HepG2 (cell line): ENCODE measurements around the gene PPP1R12B. TPM values are rescaled to one million over a fixed set of nuclear protein-coding genes. Genes with fewer than 3 reads are reported as not detected.
A peak's percentile ranks its signal among the peaks of the same experiment; 100 is the strongest.

Experiments used
- ATAC-seq: fragments of 200-7000 bp; cut with Tn5 transposase; 3 replicates; pipeline ENCODE4 v1.9.1; 2020; ENCODE audit warnings: mild to moderate bottlenecking, moderate library complexity
- BruUV-seq: library from RNA; stranded (reverse); fragments of 400-500 nt; replicated peaks from 2 replicates; lab custom pipeline; 2021; lab: Mats Ljungman, UMichigan
- CTCF ChIA-PET: fragments of 300-600 bp; formaldehyde crosslinking; extraction: SDS; loops from one replicate; lab custom pipeline; 2021; ENCODE audit warnings: low total read pairs, inconsistent platforms, low intra/inter-chr PET ratio; lab: Yijun Ruan, JAX
- POLR2A ChIA-PET: fragments of 350-600 bp; sonication (Branson Sonifier 250); formaldehyde crosslinking; loops from one replicate; lab custom pipeline; 2020; ENCODE audit warnings: antibody characterized with exemption, inconsistent platforms; lab: Yijun Ruan, JAX
- DNase-seq: peaks from one replicate; pipeline ENCODE4 v3.0.0-alpha.2; 2015; ENCODE audit warnings: low spot score
- FAIRE-seq: peaks from 3 replicates; lab custom pipeline; 2011; peaks lifted over from hg19 to GRCh38; lab: Jason Lieb, UNC
- H2AFZ ChIP-seq: one replicate; pipeline ENCODE4 v1.6.1; 2011; ENCODE audit warnings: low read length, inconsistent platforms
- H3K27ac ChIP-seq: fragments of 300-600 bp; 3 replicates; pipeline ENCODE4 v1.8.0; 2011; ENCODE audit warnings: mixed run types, mild to moderate bottlenecking, mixed read lengths, low read length, inconsistent platforms; ENCODE audit not compliant: insufficient read depth; ENCODE audit errors: extremely low read length
- H3K27me3 ChIP-seq, 2 experiments: fragments of 200-600 bp in 1 of 2; 2 replicates in 1 of 2; 3 replicates in 1 of 2; pipeline versions ENCODE4 v1.6.0 to v1.8.0; 2011; ENCODE audit warnings: low read length in 2 of 2, mild to moderate bottlenecking in 2 of 2, moderate library complexity in 2 of 2, inconsistent platforms in 1 of 2; ENCODE audit not compliant: insufficient read depth in 2 of 2, control insufficient read depth in 1 of 2
- H3K36me3 ChIP-seq, 2 experiments: fragments of 200-600 bp in 1 of 2; replicated peaks in 1 of 2; 2 replicates in 1 of 2; 3 replicates in 1 of 2; pipeline versions ENCODE4 v1.5.1 to v1.8.0; 2011; ENCODE audit warnings: low read length in 2 of 2, inconsistent platforms in 1 of 2; ENCODE audit not compliant: insufficient read depth in 2 of 2, control insufficient read depth in 1 of 2
- H3K4me1 ChIP-seq: 2 replicates; pipeline ENCODE4 v1.5.1; 2012; ENCODE audit warnings: low read length, inconsistent platforms; ENCODE audit not compliant: insufficient read depth
- H3K4me2 ChIP-seq: 2 replicates; pipeline ENCODE4 v1.6.0; 2011; ENCODE audit warnings: low read depth, low read length, inconsistent platforms
- H3K4me3 ChIP-seq, 3 experiments: fragments of 200-600 bp in 1 of 3; sonication (generic), shearing (Covaris generic) in 1 of 3; replicated peaks in 1 of 3; 2 replicates each; pipeline ENCODE4 v1.5.1; 2011 to 2016; ENCODE audit warnings: low read length in 3 of 3, inconsistent platforms in 2 of 3, low read depth in 2 of 3, mild to moderate bottlenecking in 2 of 3, control low read depth in 1 of 3, mixed read lengths in 1 of 3; ENCODE audit not compliant: insufficient read depth in 1 of 3
- H3K79me2 ChIP-seq: one replicate; pipeline ENCODE4 v1.6.1; 2011; ENCODE audit warnings: low read length, inconsistent platforms; ENCODE audit not compliant: insufficient read depth
- H3K9ac ChIP-seq: 2 replicates; pipeline ENCODE4 v1.6.0; 2011; ENCODE audit warnings: mild to moderate bottlenecking, low read depth, low read length, inconsistent platforms; ENCODE audit not compliant: insufficient read depth
- H3K9me3 ChIP-seq: 2 replicates; pipeline ENCODE4 v1.5.1; 2012; ENCODE audit warnings: mild to moderate bottlenecking, low read length
- H4K20me1 ChIP-seq: 2 replicates; pipeline ENCODE4 v1.6.0; 2011; ENCODE audit warnings: inconsistent platforms, mild to moderate bottlenecking, low read length, moderate library complexity; ENCODE audit not compliant: insufficient read depth
- CREB1 ChIP-seq, 2 experiments: fragments of 450-650 bp in 1 of 2; IDR thresholded peaks; 2 replicates each; pipeline ENCODE4 v1.6.1; 2016 to 2017; ENCODE audit warnings: control low read depth in 1 of 2, mild to moderate bottlenecking in 1 of 2, missing compliant biosample characterization in 1 of 2, missing genetic modification characterization in 1 of 2
- FOSL2 ChIP-seq: sonication (generic); formaldehyde crosslinking; IDR thresholded peaks from 2 replicates; pipeline ENCODE4 v1.4.0; 2020; ENCODE audit warnings: missing genetic modification reagents
- PAWR ChIP-seq: sonication (generic); formaldehyde crosslinking; IDR thresholded peaks from 2 replicates; pipeline ENCODE4 v1.4.0; 2020; ENCODE audit warnings: missing genetic modification reagents, mild to moderate bottlenecking, borderline replicate concordance
- RFX1 ChIP-seq: fragments of 450-650 bp; IDR thresholded peaks from 2 replicates; pipeline ENCODE4 v1.6.1; 2017
- RFX3 ChIP-seq: IDR thresholded peaks from 2 replicates; pipeline ENCODE4 v1.6.1; 2016; ENCODE audit warnings: missing biosample characterization, missing genetic modification reagents
- SIN3A ChIP-seq: IDR thresholded peaks from 2 replicates; pipeline ENCODE4 v1.6.1; 2011; ENCODE audit warnings: low read depth, mild to moderate bottlenecking, control low read depth, low read length, borderline replicate concordance
- TFDP1 ChIP-seq: IDR thresholded peaks from 2 replicates; pipeline ENCODE4 v1.6.1; 2016; ENCODE audit warnings: missing compliant biosample characterization, missing genetic modification reagents, borderline replicate concordance
- ZNF276 ChIP-seq: sonication (generic); formaldehyde crosslinking; IDR thresholded peaks from 2 replicates; pipeline ENCODE4 v1.4.0; 2020; ENCODE audit warnings: mild to moderate bottlenecking, low read depth, missing genetic modification reagents
- ZNF761 ChIP-seq: sonication (generic); formaldehyde crosslinking; conservative IDR thresholded peaks from 2 replicates; pipeline ENCODE4 v1.4.0; 2020; ENCODE audit warnings: mild to moderate bottlenecking, missing genetic modification reagents
- ZSCAN22 ChIP-seq: sonication (generic); formaldehyde crosslinking; IDR thresholded peaks from 2 replicates; pipeline ENCODE4 v1.4.0; 2020; ENCODE audit warnings: mild to moderate bottlenecking, missing genetic modification reagents
- WGBS: methylation state at CpG from one replicate; pipeline ENCODE4 v1.1.6; 2017; ENCODE audit warnings: low lambda C conversion rate; 5-methylcytosine and 5-hydroxymethylcytosine counted together
- in situ Hi-C: cut with HindIII; loops from 2 replicates; pipeline ENCODE4 v1.10.0; 2017; ENCODE audit warnings: low pct_unique_long_range_greater_than_20kb; ENCODE audit not compliant: extremely low pct_ligation_motif_present
- intact Hi-C: fragments of 100-400 bp; cut with micrococcal nuclease; formaldehyde crosslinking; loops from one replicate; pipeline ENCODE4 v1.10.0; 2022; ENCODE audit not compliant: unreplicated experiment
- polyA plus RNA-seq, 8 experiments: library from polyadenylated mRNA; depleted of rRNA in 3 of 8; stranded (reverse) in 7 of 8; unstranded in 1 of 8; fragments of >200 nt; fragmentation: Illumina TruSeq in 4 of 8; extraction: Trizol in 4 of 8; gene quantifications; 2 replicates each; pipeline versions ENCODE4 v1.2.1 to v1.2.3, GENCODE V29; 2011 to 2016; ENCODE audit warnings: low read depth in 4 of 8, missing spikeins in 1 of 8, mixed read lengths in 1 of 8; ENCODE audit not compliant: insufficient read depth in 1 of 8
- total RNA-seq, 5 experiments: library from RNA; depleted of rRNA; stranded (reverse); fragments of >200 nt; fragmentation: Illumina TruSeq; extraction: Trizol; gene quantifications; 2 replicates each; pipeline ENCODE4 v1.2.3, GENCODE V29; 2016; ENCODE audit warnings: low read depth in 1 of 5
- TF ChIP-seq, protein P1 (sequence below), 2 experiments: sonication (generic) in 1 of 2; formaldehyde crosslinking in 1 of 2; IDR thresholded peaks; 2 replicates each; pipeline versions ENCODE4 v1.5.1 to v1.6.1; 2011 to 2020; ENCODE audit warnings: borderline replicate concordance in 1 of 2, low read depth in 1 of 2, low read length in 1 of 2, mild to moderate bottlenecking in 1 of 2, missing genetic modification reagents in 1 of 2, moderate library complexity in 1 of 2

The PPP1R12B gene
- total and polyA plus RNA-seq, 2 of the 13 experiments (the other 11 are each of a cell fraction or from before 2014, with no cell fraction given): 12.0 to 13.6 TPM

DNA sequence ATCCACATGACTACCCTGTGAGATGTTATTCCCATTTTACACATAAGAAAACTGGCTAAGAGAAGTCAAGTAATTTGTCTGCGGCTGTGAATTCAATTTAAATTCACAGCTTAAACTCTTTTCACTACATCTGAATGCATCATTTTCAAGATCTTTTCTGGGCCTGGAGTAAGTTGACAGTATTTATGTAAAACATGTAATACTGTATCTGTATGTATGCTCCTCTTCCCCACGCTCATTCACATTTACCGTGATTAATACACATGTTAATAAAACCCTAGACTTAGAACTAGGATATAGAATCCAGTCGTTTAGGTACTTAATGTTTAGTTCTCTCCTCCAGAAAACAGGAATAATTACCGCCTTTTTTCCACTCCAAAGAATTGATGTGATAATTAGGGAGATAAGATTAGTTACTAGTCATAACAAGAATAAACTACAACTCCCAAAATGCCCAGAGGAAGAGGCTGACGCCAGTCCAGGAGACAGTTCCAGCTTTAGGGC, 442 bp upstream of the PPP1R12B start (continued):
- TF ChIP-seq, protein P1, sequence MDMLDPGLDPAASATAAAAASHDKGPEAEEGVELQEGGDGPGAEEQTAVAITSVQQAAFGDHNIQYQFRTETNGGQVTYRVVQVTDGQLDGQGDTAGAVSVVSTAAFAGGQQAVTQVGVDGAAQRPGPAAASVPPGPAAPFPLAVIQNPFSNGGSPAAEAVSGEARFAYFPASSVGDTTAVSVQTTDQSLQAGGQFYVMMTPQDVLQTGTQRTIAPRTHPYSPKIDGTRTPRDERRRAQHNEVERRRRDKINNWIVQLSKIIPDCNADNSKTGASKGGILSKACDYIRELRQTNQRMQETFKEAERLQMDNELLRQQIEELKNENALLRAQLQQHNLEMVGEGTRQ (IDR thresholded peaks at IDR 0.05; ENCODE audit: low read depth, low read length): no peak
- TF ChIP-seq, protein P1 (CRISPR knock-in tag; IDR thresholded peaks at IDR 0.05; ENCODE audit: borderline replicate concordance): no peak

DNA sequence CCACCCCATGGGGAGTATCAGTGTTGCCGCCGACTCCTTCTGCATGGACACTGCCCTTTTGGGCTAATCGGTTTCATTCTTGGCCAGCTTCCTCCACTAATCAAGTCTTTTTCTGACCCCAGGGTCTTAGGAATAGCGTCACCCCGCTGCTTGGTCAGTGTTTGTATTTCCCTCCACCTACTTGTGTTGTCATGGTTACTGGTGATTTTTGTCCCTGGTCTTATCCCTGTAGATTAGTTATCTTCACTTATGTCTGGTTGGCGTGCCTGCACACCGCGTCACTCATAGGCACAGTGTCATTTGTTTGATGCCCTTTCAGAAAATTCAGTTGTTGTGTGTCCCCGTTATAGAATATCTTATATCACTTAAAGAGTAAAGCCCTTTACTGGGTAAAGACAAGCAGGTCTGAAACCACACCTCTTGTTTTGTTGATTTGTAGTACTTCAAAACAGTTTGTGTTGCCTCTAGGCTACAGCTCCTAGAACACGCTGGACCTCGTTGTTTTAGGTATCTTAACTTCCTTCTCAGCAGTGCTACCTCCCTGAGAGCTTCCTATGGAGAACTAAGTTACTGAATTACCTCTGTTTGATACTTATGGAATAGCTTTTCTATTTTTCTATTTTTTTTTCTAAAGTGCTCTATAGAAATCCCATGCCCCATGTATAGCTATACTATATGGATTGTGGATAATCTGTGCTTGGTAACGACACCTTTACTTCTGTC, 868 bp downstream of the PPP1R12B start:
- no peaks in the 10 kb centered on the region for H4K20me1 ChIP-seq
- peaks cover 51% of the 10 kb centered on the region for H3K79me2 ChIP-seq
- in situ Hi-C loops (no loop called here), intact Hi-C loops (loop anchor here (10.0 kb wide), 3 partner anchors 85 to 655 kb away; partner anchors contain the start of genes SYT2 and TMEM183A)
- POLR2A ChIA-PET: no interaction called here
- peak overlapping the region; percentile 77 for H3K4me2 ChIP-seq
- no peaks in the 10 kb centered on the region for H3K36me3 ChIP-seq
- FAIRE-seq (no peak), DNase-seq (peak; percentile 43), ATAC-seq (peak; percentile 49)
- H2AFZ ChIP-seq: no peak overlapping the region
- peak overlapping the region; percentile 87 for H3K27ac ChIP-seq
- CTCF ChIA-PET: no interaction called here
- WGBS: 3% methylated on average over 10 of the region's 12 CpGs
- H3K4me1 ChIP-seq: peaks cover 61% of the 10 kb centered on the region
- peak overlapping the region; percentile 71 to 88 (median 84) for H3K4me3 ChIP-seq
- no TSS peak for BruUV-seq
- peak overlapping the region; percentile 96 for H3K9ac ChIP-seq
- no peaks in the 10 kb centered on the region for H3K9me3 ChIP-seq
- no peaks in the 10 kb centered on the region; a peak in 1 of 5 replicates for H3K27me3 ChIP-seq
- TF ChIP-seq RFX3 (CRISPR knock-in tag) (peak; percentile 80), ZNF276 (0 out of 2 replicates have a peak, but pooled peaks have one; percentile 54), ZNF761 (0 out of 2 replicates have a peak, but pooled peaks have one; percentile 5), SIN3A (peak; percentile 90), FOSL2 (CRISPR knock-in tag) (no peak), TFDP1 (peak; percentile 47; the same call in 1 of the 2 replicates), PAWR (CRISPR knock-in tag) (0 out of 2 replicates have a peak, but pooled peaks have one; percentile 32), CREB1 (IDR thresholded peaks at IDR 0.05) (peak; percentile 70), CREB1 (CRISPR knock-in tag; IDR thresholded peaks at IDR 0.05) (0 out of 2 replicates have a peak, but pooled peaks have one; percentile 18), ZSCAN22 (CRISPR knock-in tag) (0 out of 2 replicates have a peak, but pooled peaks have one; percentile 7), RFX1 (peak; percentile 88)
